Measurements from ENCODE around the gene PIP4K2A. TPM values are rescaled to one million over a fixed set of nuclear protein-coding genes. Genes with fewer than 3 reads are reported as not detected.

Gene PIP4K2A
- total and polyA plus RNA-seq, 2 donors (not counting 3 experiments of a cell fraction or from before 2014, with no cell fraction given) = 11.8 to 32.6 TPM

DNA sequence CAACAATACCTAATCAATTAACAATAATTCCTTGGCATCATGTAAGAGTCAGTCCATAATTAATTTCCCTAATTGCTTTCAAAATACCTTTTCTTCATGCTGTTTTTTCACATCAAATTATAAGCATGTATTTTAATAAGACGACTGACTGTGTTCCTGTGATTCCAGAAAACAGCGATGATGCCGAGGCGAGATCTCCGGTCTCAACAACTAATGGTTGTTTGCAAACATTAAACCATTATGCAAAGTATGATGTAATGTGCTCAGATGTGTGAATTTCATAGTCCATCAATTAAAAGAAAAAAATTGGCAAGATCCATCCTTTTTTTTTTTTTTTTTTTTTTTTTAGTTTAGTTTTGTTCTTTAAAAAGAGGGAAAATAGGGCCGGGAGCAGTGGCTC, 44.5 kb upstream of the PIP4K2A start:
- Histone ChIP-seq H3K4me2 (ENCODE audit: insufficient read depth, low read length) (no peak overlapping the region), H3K9me3 (replicated peaks; ENCODE audit: control insufficient read depth, insufficient read depth, low read length) (no peaks in the 10 kb centered on the region), H3K9ac (replicated peaks; ENCODE audit: extremely low read depth, insufficient read depth, low read length) (no peak overlapping the region), H3K9me1 (replicated peaks; ENCODE audit: control insufficient read depth, extremely low read depth, insufficient read depth, low read length) (no peaks in the 10 kb centered on the region), H2AFZ (ENCODE audit: low read depth, low read length) (no peak overlapping the region), H3K27ac (ENCODE audit: insufficient read depth, low read depth, low read length) (no peak overlapping the region), H3K4me1 (ENCODE audit: control insufficient read depth, extremely low read depth, insufficient read depth, low read length) (peaks cover 2% of the 10 kb centered on the region), H3K36me3 (ENCODE audit: control insufficient read depth in 2 of 2, extremely low read depth in 1 of 2, insufficient read depth in 2 of 2, low read length in 2 of 2) (no peaks in the 10 kb centered on the region), H3K27me3 (ENCODE audit: control insufficient read depth in 2 of 2, insufficient read depth in 2 of 2, low read length in 2 of 2) (peaks cover 0 to 3% of the 10 kb centered on the region in 2 experiments), H3K79me2 (ENCODE audit: control insufficient read depth, insufficient read depth, low read length) (no peaks in the 10 kb centered on the region), H4K20me1 (replicated peaks; ENCODE audit: control insufficient read depth, extremely low read depth, insufficient read depth, low read length) (no peaks in the 10 kb centered on the region), H3K4me3 (replicated peaks in 1 of 3; ENCODE audit: insufficient read depth in 1 of 3, low read depth in 1 of 3, low read length in 3 of 3) (no peak overlapping the region)
- TF ChIP-seq POLR2A (IDR thresholded peaks at IDR 0.05; ENCODE audit: low read depth, low read length) = no peak
- FAIRE-seq (no peak), DNase-seq (ENCODE audit: low read depth, low spot score) (no peak)
- CTCF ChIA-PET = no interaction called here
- POLR2A ChIA-PET = no interaction called here
- BruUV-seq (replicated peaks) = no TSS peak
- intact Hi-C loops (cut with micrococcal nuclease) (no loop called here), dilution Hi-C loops (cut with MboI; ENCODE audit: extremely low pct_ligation_motif_present, low sequenced_read_pairs) (no loop called here)

DNA sequence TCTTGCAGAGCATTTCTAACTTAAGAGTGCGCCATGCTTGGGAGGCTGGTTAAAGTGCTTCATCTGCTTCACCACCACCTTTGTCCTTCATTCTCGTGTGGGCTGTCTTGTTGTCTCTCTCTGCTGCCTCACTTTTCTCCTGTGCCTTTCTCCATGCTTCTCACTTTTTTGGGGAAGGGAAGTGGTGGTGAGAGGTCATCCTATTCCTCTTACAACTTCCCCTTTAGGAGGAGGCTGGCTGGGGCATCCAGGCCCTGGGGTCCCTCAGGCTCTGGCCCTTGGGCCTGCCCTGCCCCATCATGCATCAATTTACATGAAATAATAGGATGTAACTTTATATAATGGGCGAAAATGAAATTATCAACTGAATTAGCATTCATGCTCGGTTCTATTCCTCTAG, 39.9 kb upstream of the PIP4K2A start:
- DNase-seq (ENCODE audit: low read depth, low spot score) (no peak), FAIRE-seq (no peak)
- POLR2A ChIA-PET = no interaction called here
- Histone ChIP-seq H3K36me3 (ENCODE audit: control insufficient read depth in 2 of 2, extremely low read depth in 1 of 2, insufficient read depth in 2 of 2, low read length in 2 of 2) (no peaks in the 10 kb centered on the region), H3K4me1 (ENCODE audit: control insufficient read depth, extremely low read depth, insufficient read depth, low read length) (peaks cover 10% of the 10 kb centered on the region), H3K4me3 (replicated peaks in 1 of 3; ENCODE audit: insufficient read depth in 1 of 3, low read depth in 1 of 3, low read length in 3 of 3) (no peak overlapping the region), H3K4me2 (ENCODE audit: insufficient read depth, low read length) (no peak overlapping the region), H4K20me1 (replicated peaks; ENCODE audit: control insufficient read depth, extremely low read depth, insufficient read depth, low read length) (no peaks in the 10 kb centered on the region), H3K9me3 (replicated peaks; ENCODE audit: control insufficient read depth, insufficient read depth, low read length) (no peaks in the 10 kb centered on the region), H3K27me3 (ENCODE audit: control insufficient read depth in 2 of 2, insufficient read depth in 2 of 2, low read length in 2 of 2) (no peaks in the 10 kb centered on the region), H3K27ac (ENCODE audit: insufficient read depth, low read depth, low read length) (no peak overlapping the region), H2AFZ (ENCODE audit: low read depth, low read length) (no peak overlapping the region), H3K9ac (replicated peaks; ENCODE audit: extremely low read depth, insufficient read depth, low read length) (no peak overlapping the region), H3K9me1 (replicated peaks; ENCODE audit: control insufficient read depth, extremely low read depth, insufficient read depth, low read length) (no peaks in the 10 kb centered on the region), H3K79me2 (ENCODE audit: control insufficient read depth, insufficient read depth, low read length) (no peaks in the 10 kb centered on the region)
- no TSS peak for BruUV-seq (replicated peaks)
- intact Hi-C loops (cut with micrococcal nuclease) = loop anchor here (5.0 kb wide), 1 partner anchor 68 kb away; no protein-coding TSS in a partner anchor
- CTCF ChIA-PET = no interaction called here
- TF ChIP-seq FOS (IDR thresholded peaks at IDR 0.05; ENCODE audit: borderline replicate concordance, insufficient read depth, low read length) (no peak), MYC (IDR thresholded peaks at IDR 0.05; ENCODE audit: low read depth, low read length) (no peak), GATA2 (IDR thresholded peaks at IDR 0.05; ENCODE audit: insufficient read depth, insufficient read length, low read depth, low read length) (no peak), JUN (IDR thresholded peaks at IDR 0.05; ENCODE audit: borderline replicate concordance, insufficient read depth, insufficient read length, low read depth) (no peak), POLR2AphosphoS5 (IDR thresholded peaks at IDR 0.05; ENCODE audit: insufficient read depth, low read depth, low read length) (no peak), POLR2A (IDR thresholded peaks at IDR 0.05; ENCODE audit: low read depth, low read length) (no peak)
- TF ChIP-seq, protein P1, sequence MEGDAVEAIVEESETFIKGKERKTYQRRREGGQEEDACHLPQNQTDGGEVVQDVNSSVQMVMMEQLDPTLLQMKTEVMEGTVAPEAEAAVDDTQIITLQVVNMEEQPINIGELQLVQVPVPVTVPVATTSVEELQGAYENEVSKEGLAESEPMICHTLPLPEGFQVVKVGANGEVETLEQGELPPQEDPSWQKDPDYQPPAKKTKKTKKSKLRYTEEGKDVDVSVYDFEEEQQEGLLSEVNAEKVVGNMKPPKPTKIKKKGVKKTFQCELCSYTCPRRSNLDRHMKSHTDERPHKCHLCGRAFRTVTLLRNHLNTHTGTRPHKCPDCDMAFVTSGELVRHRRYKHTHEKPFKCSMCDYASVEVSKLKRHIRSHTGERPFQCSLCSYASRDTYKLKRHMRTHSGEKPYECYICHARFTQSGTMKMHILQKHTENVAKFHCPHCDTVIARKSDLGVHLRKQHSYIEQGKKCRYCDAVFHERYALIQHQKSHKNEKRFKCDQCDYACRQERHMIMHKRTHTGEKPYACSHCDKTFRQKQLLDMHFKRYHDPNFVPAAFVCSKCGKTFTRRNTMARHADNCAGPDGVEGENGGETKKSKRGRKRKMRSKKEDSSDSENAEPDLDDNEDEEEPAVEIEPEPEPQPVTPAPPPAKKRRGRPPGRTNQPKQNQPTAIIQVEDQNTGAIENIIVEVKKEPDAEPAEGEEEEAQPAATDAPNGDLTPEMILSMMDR (IDR thresholded peaks at IDR 0.05; ENCODE audit: extremely low read depth in 1 of 2, insufficient read depth in 1 of 2, low read depth in 1 of 2, low read length in 2 of 2) = no peak
- dilution Hi-C loops (cut with MboI; ENCODE audit: extremely low pct_ligation_motif_present, low sequenced_read_pairs) = no loop called here
